NB4 (cell line): ENCODE results near the gene AMIGO2.

Experiments
- DNase-seq: peaks from one replicate; pipeline ENCODE4 v3.0.0; 2010; ENCODE audit warnings: low read depth
- H3K4me3 ChIP-seq: one replicate; pipeline ENCODE4 v1.5.1; 2011; ENCODE audit warnings: mild to moderate bottlenecking, low read depth, low read length, moderate library complexity
- CTCF ChIP-seq: IDR thresholded peaks from one replicate; pipeline ENCODE4 v1.5.1; 2012; ENCODE audit warnings: low read depth, low read length
- MYC ChIP-seq: IDR thresholded peaks from 2 replicates; pipeline ENCODE4 v1.6.1; 2011; ENCODE audit warnings: low read depth, low read length
- POLR2A ChIP-seq: IDR thresholded peaks from 2 replicates; pipeline ENCODE4 v1.6.1; 2011; ENCODE audit warnings: mild to moderate bottlenecking; ENCODE audit not compliant: insufficient read length; ENCODE audit errors: extremely low read depth
- TF ChIP-seq, protein P1 (sequence below): IDR thresholded peaks from 2 replicates; pipeline ENCODE4 v1.6.1; 2011; ENCODE audit warnings: low read depth, low read length

Gene AMIGO2

DNA sequence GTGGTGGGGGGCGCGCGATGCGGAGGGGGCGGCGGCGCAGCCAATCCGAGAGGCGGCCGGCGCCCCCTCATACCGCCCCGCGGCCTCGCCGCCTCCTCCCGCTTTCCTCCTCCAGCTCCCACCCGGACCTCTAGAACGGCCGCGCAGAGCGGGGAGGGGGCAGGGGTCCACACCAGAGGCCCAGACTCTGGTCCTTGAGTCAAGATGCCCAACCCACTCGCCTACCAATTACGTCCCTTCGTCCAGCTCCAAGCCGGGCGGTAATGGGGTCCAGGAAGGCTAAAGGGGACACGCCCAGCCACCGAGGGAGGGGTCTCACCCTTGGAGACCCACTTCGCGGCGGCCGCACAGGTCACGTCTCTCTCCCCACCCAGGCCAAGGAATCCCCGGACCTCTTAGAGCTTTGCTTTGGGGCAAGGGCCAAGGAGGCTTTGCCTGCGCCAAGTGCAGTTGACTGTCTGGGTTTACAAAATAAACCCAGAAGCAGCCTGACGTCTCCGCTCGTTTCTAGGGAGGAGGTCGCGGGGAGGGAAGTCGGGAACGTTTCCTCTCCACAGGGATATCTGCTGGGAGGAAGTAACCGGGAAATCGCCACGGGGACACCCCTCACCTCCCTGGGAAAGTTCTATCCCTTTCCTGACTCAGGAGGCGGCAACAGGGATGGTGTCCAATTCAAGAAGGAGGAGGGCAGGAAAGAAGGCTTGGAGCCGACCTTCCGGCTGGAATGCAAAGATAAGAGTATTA is 394 bp upstream of the AMIGO2 start:
- peak; percentile 32 for DNase-seq
- TF ChIP-seq POLR2A (no peak), CTCF (no peak), MYC (no peak)
- TF ChIP-seq, protein P1, sequence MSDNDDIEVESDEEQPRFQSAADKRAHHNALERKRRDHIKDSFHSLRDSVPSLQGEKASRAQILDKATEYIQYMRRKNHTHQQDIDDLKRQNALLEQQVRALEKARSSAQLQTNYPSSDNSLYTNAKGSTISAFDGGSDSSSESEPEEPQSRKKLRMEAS: no peak
- peak overlapping the region; percentile 19 for H3K4me3 ChIP-seq

- TF ChIP-seq, protein P1: no peak
- no peak for TF ChIP-seq POLR2A
- TF ChIP-seq MYC: no peak
- peak overlapping the region; percentile 37 for H3K4me3 ChIP-seq
- no peak for DNase-seq
These were observed 859 bp downstream of the AMIGO2 start for GRCh38 chr12:47078733-47079467.

GRCh38 chr12:47078086-47078395 is 1.7 kb downstream of the AMIGO2 start:
- H3K4me3 ChIP-seq: no peak overlapping the region
- no peak for DNase-seq
- TF ChIP-seq POLR2A (no peak), CTCF (no peak), MYC (no peak)
- TF ChIP-seq, protein P1: no peak

DNA sequence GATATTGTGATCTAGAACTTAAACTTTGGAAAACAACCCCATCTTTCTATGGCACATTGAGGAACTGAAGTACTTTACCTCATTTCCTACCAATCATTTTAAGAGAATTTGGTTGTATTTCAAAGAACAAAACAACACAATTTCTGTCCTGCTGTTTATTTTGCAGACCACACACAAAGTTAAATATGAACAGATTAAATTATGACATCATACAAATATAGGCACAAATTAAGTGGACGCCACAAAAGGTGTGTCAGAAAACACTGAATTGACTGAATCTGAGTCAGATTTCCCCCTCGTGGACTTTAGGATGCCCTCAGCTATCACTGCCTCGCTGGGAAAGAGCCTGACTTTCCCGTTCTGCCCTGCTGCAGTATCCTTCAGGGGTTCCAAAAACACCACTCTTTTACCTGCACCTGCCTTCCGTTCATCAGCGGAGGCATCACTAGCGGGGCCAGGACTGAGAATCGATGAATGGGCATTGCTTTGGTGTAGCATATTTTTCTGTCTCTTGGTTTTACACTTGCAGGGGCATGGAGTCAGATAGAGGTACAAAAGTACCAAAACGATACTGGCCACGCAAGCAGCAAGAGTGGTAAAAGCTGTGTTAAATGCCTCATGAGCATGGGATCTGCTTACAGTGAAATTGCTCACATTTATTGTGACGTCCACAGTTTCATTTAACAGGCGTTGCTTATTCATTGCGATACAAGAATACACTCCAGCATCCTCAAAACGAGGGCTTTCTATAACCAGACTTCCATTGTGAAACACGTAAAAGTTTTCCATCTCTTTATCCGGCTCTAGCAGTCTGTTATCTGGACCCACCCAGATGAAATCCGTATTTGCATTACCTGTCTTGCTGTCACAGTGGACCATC is 2.3 kb downstream of the AMIGO2 start:
- H3K4me3 ChIP-seq: no peak overlapping the region
- TF ChIP-seq POLR2A (no peak), CTCF (no peak), MYC (no peak)
- TF ChIP-seq, protein P1: no peak
- DNase-seq: no peak

DNA sequence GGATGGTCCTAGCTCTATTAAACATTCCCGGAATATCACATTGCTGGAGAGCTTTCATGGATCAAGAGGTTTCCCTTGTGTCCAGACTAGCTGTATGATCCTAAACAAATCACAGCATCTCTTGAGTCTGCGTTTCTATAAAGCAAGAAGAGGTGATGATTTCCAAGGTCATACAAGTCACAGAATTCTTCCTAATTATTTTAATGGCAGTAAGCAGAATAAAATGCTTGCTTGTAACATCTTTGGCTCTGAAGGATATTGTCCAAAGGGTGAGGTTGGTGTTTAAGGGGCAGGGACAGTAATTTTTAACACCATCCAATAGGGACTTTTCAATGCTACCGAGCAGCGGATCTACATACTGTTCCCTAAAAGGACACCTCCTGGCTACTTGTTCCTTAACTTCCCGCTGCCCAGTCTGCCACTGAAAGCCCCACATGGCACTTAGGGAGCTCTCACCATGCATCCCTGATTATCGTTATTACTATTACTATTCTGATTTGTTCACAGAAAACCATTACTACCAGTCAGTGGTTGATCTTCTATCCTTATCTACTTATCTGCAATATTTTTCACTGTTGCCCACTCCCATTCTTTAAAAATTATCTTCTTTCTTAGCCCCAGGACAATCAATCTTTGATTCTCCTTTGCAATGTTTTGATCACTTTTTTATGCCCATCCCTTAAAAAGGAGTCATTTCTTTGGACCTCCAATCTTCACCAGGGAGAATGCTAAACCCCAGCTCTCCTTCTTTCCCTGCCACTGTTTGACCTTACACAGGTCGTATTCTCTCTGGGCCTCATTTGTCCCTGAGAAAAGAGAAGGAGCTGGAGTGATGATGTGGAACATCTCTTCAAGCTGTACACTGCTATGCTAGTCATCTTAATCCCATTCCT is 4.3 kb downstream of the AMIGO2 start:
- no peak for TF ChIP-seq CTCF
- TF ChIP-seq, protein P1: no peak
- TF ChIP-seq MYC: no peak
- no peak for TF ChIP-seq POLR2A
- no peak overlapping the region for H3K4me3 ChIP-seq
- DNase-seq: no peak
